NCI-H2171 (cell line): ENCODE measurements around the gene CLSTN1.
A peak's percentile ranks its signal among the peaks of the same experiment; 100 is the strongest.
"Not testable (repeated sequence)": the region's sequence is repeated elsewhere in the genome, so short reads cannot be mapped to it uniquely, and the experiment has no call there.

Experiments used
- DNase-seq: peaks from one replicate; lab custom pipeline; 2025; lab: John Stamatoyannopoulos, UW

CLSTN1 gene

DNA sequence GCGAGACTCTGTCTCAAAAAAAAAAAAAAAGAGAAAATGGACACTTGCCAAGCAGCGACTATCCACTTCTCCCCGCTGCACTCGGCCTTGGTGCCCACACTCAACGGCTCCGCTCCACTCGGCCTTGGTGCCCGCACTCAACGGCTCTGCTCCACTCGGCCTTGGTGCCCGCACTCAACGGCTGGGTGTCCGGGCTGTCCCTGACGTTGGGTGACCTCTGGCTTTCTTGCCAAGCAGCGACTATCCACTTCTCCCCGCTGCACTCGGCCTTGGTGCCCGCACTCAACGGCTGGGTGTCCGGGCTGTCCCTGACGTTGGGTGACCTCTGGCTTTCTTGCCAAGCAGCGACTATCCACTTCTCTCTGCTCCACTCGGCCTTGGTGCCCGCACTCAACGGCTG, 61.3 kb downstream of the CLSTN1 start:
- not testable (repeated sequence) for DNase-seq

DNA sequence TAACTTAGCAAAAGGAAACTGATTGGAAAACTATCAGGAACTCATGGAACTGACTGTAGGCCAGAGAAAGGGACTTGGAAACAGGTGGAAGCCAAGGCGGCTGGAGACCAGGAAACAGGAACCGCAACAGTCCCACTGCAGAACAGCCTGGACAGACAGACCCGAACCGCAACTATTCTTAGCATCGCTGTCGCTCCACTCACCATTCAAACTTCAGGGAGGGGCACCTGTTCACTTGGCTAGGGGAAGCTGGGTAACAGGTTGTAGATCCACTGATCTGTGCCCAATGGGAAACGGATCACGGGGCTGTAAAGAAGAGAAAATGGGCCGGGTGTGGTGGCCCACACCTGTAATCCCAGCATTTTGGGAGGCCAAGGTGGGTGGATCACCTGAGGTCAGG, 61.9 kb downstream of the CLSTN1 start:
- DNase-seq = no peak

DNA sequence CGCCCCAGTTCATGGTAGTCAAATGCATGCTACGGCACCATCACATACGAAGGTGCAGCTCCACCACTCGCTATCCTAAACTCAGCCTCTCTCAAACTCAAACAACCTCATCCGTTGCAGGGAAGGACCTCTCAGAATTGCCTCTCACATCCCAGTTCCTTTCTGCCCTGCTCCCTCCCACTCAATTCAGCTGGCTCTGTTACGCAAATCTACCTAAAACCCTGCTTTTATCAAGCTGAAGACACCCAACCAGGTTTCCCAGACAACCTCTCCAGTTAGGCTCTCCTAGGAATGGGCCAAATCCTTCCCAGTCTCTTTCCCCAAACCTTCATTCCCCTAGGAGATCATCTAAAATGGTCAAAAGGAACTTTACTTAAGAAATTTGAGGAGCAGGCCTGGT, 62.9 kb downstream of the CLSTN1 start:
- DNase-seq = no peak

DNA sequence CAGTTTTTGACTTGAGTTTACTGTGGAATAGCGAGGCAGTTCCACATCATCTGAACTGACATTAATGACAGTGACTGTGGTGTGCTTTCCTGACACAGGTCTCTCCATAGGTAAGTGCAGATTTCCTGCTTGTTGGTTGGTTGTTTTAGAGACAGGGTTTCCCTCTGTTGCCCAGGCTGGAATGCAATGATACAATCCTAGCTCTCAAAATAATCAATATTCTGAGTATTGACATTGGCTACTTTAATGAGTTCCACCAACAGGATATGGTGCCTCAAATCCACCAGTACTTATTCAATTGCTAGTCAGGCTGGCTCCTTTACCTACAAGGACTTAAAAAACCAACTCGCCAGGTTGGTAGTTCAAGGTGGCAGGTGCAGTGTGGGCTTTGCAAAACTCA, 63.8 kb downstream of the CLSTN1 start:
- DNase-seq = no peak

DNA sequence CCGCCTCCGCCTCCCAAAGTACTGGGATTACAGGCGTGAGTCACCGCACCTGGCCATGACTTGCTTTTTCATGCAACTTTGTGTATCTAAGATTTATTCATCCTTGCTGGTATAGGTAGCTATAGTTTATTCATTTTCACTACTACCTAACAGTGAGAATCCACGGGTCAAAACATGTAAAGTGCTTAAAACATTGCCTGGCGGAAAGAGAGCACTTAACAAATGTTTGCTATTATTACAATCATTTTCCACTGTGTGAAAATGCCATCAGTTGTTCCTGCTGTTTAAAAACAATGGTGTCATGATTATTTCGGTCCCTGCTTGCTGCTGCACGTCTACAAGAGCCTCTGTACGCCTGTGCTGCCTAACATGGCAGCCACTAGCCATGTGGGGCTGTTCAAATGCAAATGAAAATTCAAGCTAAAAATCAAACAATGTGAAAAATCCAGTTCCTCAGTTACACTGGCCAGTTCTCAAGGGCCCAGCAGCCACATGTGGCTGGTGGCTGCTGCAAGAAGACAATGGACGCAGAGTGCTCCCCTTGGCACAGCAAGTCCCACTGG, 65.1 kb downstream of the CLSTN1 start:
- DNase-seq = no peak

DNA sequence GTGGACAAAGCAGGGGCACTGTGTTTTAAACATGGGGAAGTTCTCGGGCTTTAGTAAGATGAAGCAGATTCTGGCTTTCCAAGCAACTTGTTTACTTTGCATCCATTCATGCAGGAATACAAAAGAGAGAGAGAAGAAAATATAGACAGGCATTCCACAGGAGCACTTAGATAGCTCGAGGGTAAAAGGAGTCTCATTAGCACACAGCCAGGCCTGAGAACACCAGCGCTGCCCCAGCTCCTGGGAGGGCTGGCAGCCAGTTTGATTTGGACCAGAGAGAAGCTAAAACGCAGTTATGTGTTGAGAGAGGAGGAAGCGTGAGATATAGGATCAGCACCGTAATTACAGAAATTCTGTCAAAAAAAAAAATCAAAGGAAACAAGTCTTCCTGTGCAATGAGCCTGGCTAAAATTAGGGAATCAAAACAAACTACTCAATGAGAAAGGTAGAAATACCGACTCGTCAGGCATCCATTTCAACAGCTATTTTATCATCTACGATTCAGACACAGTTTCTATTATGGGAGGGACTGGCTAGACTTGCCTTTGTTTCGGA, 68.2 kb downstream of the CLSTN1 start:
- no peak for DNase-seq

DNA sequence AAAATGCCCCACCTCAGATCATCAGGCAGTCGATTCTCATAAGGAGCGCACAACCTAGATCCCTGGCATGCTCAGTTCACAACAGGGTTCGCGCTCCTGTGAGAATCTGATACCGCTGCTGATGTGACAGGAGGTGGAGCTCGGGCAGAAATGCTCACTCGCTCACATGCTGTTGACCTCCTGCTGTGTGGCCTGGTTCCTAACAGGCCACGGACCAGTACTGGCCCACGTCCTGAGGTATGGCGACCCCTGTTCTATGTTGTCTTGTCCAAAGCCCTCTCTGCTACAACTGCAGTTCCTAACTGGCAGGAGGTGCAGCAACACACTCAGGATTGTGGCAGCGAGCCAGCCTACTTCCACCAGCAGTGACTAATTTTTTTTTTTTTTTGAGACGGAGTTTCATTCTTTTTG, 70.6 kb downstream of the CLSTN1 start:
- DNase-seq = peak; percentile 74

DNA sequence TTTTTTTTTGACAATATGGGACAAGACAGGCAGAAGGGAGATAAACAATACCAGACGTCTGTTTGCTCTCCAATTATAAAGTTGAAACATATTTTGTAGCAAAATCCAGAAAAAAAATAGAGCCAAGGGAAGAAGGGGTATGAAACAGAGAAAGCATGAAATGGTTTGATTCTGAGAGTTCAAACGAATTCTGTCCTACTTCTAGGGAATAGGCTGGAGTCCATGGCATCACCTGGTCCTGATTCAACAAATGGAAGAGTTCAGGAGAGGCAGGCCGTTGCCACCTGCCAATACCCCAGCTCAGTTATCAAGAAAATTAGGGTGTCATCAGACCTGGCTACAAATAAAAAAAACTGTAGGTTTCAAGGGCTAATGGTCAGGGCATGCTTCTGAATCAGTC, 71.8 kb downstream of the CLSTN1 start:
- no peak for DNase-seq

DNA sequence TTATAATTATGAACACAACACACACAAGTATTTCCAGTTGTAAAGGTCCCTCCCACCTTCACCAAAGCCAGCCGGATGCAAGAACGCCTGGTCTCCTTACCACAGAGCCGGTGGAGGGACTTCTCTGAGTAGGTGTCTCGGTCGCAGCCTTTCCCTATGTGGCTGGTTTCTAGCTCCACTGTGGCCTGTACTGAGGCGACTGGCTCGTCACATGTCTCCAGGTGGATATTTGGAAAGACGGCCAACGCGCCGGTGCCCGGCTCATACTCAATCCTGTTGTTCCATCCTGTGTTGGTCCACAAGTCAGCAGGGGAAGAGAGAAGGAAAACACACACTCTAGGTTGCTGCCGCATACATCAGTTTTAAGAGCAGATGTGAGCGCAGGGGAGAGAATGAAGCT, 74.4 kb downstream of the CLSTN1 start:
- DNase-seq = no peak

DNA sequence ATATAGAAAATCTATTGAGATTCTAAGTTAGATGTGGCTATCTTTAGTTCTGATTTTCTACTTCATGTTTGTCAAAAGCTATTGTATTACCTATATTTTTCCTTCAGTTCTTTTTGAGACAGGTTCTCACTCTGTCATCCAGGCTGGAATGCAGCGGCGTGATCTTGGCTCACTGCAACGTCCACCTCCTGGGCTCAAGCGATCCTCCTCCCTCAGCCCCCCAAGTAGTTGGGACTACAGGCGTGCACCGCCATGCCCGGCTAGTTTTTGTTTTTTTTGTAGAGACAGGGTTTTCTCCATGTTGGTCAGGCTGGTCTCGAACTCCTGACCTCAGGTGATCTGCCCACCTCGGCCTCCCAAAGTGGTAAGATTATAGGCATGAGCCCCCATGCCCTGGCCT, 75.4 kb downstream of the CLSTN1 start:
- DNase-seq = not testable (repeated sequence)

DNA sequence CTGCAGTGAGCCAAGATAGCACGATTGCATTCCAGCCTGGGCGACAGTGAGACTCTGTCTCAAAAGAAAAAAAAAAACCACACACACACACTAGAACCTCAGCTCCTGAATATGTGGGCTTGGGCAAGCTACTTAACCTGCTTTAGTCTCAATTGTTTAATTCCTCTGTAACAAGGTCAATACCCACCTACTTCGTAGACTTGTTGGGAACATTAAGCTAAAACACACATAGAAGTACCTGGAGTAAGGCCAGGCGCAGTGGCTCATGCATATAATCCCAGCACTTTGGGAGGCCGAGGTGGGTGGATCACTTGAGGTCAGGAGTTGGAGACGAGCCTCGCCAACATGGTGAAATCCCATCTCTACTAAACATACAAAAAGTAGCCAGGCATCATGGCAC, 77.1 kb downstream of the CLSTN1 start:
- no peak for DNase-seq

DNA sequence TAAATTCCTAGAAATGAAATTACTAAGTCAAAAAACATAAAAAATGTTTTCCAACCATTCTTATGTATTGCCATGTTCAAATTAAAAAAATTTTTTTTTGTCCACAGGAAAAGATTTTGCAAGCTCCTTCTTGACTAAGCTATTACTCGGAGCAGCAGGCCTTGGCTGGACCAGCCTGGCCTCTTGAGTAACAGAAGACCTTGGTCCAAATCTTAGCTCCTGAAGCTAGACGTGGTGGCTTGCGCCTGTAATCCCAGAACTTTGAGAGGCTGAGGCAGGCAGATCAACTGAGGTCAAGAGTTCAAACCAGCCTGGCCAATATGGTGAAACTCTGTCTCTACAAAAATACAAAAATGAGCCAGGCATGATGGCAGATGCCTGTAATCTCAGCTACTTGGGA, 77.6 kb downstream of the CLSTN1 start:
- DNase-seq = no peak

DNA sequence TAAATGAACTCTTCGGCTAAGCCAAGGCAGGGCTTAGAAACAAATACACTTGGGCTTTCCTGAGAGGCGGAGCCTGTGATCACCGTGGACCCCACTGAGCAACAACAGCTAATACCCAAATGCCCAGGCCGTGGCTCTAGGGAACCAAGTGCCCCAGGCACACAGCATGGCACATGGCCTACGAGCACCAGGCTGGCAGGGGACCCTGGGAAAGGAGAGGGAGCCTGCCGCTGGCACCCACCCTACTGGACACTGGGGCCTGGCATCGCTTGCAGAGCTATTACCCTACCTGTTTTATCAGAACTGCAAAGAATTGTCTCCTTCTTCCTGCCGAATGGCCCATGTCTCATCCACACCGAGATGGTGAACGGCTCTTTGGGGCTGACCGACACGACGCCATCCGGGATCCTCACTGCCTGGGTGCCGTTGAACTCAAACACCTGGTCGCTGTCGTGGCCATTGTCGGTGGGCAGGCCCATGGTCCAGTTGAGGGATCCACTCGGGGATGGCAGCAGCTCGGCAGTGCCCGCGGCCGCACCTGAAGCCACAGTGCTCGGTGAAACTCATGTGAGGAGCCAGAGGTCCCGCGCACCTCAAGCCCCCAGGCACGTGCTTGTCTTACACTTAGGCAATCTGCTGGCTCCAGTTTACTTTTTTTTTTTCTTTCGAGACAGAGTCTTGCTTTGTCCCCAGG, 79.5 kb downstream of the CLSTN1 start:
- no peak for DNase-seq

DNA sequence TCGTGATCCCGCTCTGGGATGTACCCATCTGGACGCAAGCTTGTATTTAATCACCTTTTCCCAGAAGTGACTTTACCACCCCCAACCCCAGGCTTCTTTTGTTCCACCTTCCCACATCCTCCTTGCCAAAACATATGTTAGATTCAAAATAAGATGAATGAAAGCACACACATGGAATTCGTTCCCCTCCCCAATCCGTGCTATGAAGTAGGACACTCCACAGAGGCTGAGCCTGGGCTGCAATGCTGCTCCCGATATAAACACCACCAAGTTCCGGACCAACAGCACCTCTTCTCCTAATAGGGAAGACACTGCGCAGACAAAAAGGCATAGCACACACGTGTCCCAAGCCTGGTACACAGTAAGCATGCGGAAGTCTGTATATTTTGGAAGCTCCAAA, 86.1 kb downstream of the CLSTN1 start:
- no peak for DNase-seq

DNA sequence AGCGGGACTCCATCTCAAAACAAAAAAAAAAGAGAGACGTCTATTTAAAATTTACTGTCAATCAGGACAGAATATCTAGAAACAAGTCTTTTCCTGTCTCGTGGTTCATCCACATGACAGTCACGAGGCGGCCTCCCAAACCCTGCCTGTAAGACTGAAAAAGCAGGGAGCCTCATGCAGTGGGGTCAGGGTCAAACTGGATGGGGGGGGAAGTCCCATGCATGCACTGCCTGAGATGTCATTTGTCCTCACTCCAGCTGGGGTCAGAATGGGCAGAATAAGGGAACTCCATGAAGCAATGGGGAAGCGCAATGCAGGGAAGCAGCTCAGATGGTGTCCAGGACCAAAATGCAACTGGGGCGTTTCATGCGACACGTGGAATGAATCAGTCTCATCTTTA, 86.7 kb downstream of the CLSTN1 start:
- DNase-seq = no peak

DNA sequence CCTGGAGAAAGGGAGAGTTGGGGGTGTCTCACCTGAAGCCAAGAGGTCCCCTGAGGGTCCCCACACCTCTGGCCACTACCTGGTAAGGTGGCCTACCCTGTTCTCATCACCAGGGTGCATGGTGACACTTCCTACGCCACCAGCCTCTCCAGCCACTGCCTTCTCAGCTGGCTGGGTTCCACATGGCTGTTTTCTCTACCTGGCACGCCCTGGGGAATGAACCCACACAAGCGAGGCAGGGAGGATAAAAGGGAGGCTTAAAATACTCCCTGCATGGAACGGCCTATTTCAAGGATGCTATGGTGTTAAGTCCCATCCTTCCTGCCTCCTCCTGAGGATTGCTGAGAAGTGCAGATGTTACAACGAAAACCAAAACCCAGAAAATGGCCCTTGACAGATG, 87.5 kb downstream of the CLSTN1 start:
- DNase-seq = no peak

DNA sequence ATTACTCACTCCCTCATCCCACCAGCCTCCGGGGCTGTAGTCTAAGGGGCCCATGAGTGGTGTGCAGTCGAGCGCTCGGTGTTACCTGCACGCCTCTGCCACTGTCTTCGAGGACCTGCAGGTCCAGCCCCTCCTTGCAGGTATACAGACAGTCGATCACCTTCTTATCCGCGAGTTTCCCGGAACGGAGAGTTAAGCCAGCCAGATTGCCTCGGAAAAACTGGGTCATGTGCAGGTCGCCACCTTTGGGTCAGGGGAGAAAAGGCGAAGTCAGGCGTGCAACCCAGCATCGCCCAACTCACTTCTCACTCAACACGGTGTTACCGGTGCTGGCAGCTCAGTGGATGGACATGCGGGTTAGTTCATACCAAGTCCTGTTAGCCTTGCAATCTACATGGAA, 88.0 kb downstream of the CLSTN1 start:
- no peak for DNase-seq

DNA sequence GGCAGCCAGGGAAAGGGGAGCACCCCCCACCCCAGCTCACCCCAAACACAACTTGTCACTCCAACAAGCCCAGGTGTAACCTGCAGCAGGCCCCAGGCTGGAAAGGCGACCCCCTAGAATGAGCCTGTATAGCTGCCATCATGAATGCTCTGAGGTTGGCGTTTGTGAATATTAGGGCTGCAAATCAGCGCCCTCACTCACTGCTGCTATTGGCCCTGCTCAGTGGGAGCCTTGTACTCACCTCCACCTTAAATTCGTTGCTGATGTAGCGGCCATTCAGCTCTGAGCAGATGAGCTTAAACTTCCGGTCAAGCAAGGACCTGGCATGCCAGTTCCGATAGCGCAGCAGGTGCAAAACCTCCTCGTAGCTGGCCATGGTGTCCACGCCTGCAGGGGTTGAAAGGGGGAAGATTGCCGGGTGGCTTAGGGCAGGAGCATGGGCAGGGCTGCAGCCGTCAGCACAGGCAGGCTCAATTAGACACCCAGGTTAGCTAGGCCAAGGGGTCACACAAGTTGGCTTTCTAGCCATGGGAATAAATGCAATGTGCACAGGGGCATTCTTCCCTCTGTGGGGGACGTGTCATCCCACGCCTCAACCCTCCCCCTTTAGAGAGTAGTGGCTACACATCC, 90.5 kb downstream of the CLSTN1 start:
- DNase-seq = no peak

DNA sequence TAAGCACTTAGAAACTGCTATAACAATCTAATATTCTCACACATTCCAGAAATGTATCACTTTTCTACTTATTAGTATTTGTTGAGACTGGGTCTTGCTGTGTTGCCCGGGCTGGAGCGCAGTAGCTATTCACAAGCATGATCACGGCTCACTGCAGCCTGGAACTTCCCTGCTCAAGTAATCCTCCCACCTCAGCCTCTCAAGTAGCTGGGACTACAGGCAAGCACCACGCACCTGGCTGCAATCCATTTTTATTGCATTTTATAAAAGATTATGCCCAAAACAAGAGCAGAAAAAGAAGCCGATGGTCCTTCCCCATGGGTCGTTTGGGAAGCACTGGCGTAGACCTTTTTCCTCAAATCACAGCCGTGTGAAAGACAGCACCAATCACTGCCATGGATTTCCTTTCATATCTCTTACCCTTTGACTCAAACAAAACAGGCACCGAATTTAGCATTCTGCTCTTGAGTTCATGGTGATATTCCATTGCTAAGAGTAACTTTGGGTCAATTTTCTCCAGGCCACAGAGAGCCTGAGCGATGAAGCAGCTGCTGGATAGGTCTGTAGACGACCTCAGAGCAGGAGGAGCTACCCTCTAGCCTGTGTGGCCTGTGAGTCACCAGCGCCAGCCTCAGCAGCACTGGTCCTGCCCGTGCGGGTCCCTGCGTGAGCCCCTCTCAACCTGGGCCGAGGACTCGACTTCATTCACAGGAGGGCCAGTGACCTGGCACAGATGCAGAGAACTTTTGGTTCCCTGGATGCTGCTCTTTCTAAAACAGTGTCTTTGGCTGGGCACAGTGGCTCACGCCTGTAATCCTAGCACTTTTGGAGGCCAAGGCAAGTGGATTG, 91.4 kb downstream of the CLSTN1 start:
- DNase-seq = no peak

DNA sequence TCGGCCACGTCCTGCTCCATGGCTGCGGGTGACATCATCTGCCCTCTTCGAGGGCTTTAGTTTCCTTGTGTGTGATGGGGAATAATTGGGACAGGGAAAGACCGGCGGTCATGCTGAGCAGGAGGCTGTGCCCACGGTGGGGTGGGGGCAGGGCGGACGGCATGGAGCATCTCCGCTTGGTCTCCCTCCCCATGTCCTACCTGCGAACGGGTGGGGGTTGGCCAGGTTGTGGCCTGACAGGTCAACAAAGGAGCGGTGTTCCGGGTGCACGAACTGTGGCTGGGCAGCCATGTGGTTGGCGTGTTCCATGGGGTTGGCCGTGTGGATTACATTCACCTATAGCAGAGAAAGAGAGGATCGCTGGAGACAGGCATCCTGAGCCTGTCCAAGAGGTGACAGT, 92.2 kb downstream of the CLSTN1 start:
- DNase-seq = no peak

DNA sequence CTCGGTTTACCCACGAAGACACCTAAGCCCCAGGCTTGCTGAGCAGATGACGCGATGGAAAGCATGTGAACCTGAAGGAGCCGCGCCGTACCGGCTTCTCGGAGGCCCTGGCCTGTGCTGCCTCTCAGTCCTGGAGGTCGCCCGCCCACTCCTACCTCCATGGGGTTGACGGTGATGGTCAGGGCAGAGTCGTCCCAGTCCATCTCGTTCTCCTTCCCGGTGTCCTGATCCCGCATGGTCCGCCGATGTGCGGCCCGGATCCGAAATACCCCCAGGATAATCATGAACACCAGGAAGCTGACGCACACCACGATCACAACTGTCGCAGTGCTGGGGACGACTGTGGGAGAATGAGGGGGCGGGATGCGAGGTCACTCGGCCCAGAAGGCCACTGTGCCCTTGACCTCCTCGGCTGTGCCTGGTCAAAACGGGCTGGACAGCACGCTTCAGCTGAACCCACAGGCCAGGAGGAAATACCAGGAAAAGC, 92.7 kb downstream of the CLSTN1 start:
- no peak for DNase-seq
